ENCODE measurements around the gene PBOV1. TPM values are rescaled to one million over a fixed set of nuclear protein-coding genes. Genes with fewer than 3 reads are reported as not detected.

PBOV1 gene
- total RNA-seq, 2 donors from 2014 or later: not detected

DNA sequence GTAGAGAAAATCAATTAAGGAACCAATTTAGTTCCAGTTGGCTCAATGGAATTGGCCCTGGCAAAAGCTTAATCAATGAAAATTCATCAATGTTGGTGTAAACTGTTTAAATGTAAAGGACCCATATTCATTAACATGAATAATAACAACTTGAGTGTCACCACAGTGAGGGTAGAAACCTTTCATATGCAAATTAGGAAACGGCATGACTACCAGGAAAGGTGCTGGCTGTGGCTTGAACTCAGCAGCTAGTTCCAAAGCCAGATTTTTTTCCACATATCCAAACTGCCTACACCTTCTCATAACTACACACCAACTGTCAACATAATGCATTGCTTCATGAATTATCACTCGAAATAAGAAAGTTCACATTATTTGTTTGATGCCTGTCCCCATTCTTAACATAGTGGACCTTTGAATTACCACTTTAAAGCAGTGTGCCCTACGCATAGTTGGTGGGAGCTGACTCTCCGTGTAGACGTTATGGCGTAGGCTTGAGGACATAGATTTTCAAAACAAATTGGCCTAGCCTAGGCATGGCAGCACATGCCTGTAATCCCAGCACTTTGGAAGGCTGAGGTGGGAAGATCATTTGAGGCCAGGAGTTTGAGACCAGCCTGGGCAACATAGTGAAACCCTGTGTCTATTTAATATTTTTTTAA lies 19.7 kb downstream of the PBOV1 start:
- H3K4me1 ChIP-seq: peaks cover 5% of the 10 kb centered on the region
- no peaks in the 10 kb centered on the region for H3K27me3 ChIP-seq
- no peak for DNase-seq
- H3K9ac ChIP-seq (ENCODE audit: low read depth in 2 of 2, low read length in 2 of 2): no peak overlapping the region
- no peak overlapping the region for H3K27ac ChIP-seq
- H3K36me3 ChIP-seq: no peaks in the 10 kb centered on the region
- TF ChIP-seq, protein P1, sequence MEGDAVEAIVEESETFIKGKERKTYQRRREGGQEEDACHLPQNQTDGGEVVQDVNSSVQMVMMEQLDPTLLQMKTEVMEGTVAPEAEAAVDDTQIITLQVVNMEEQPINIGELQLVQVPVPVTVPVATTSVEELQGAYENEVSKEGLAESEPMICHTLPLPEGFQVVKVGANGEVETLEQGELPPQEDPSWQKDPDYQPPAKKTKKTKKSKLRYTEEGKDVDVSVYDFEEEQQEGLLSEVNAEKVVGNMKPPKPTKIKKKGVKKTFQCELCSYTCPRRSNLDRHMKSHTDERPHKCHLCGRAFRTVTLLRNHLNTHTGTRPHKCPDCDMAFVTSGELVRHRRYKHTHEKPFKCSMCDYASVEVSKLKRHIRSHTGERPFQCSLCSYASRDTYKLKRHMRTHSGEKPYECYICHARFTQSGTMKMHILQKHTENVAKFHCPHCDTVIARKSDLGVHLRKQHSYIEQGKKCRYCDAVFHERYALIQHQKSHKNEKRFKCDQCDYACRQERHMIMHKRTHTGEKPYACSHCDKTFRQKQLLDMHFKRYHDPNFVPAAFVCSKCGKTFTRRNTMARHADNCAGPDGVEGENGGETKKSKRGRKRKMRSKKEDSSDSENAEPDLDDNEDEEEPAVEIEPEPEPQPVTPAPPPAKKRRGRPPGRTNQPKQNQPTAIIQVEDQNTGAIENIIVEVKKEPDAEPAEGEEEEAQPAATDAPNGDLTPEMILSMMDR (IDR thresholded peaks at IDR 0.05): no peak
- no peak overlapping the region for H3K4me3 ChIP-seq
- intact Hi-C loops (cut with DNase I): no loop called here
- no peaks in the 10 kb centered on the region for H3K9me3 ChIP-seq

DNA sequence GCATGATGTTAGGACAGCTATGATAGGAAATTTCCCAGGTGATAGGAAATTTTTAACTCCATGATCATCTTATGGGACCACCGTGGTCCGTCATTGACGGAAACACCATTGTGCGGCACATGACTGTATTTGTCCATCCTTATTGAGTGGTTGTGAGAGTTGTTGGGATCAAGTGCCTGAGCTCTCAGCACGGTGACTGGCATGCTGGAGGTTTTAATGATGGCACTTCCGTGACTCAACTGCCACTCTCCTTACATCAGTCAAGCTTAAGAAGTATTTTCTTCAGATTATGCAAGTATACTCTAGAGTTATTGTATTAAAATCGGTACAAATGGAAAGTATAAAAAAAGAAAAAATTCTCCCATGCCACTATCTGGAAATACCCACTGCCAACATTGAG lies 20.7 kb downstream of the PBOV1 start:
- intact Hi-C loops (cut with DNase I): no loop called here
- Histone ChIP-seq H3K4me3 (no peak overlapping the region), H3K36me3 (no peaks in the 10 kb centered on the region), H3K4me1 (peaks cover 5% of the 10 kb centered on the region), H3K9me3 (no peaks in the 10 kb centered on the region), H3K27ac (no peak overlapping the region), H3K27me3 (no peaks in the 10 kb centered on the region), H3K9ac (ENCODE audit: low read depth in 2 of 2, low read length in 2 of 2) (no peak overlapping the region)
- TF ChIP-seq, protein P1 (IDR thresholded peaks at IDR 0.05): no peak
- no peak for DNase-seq

DNA sequence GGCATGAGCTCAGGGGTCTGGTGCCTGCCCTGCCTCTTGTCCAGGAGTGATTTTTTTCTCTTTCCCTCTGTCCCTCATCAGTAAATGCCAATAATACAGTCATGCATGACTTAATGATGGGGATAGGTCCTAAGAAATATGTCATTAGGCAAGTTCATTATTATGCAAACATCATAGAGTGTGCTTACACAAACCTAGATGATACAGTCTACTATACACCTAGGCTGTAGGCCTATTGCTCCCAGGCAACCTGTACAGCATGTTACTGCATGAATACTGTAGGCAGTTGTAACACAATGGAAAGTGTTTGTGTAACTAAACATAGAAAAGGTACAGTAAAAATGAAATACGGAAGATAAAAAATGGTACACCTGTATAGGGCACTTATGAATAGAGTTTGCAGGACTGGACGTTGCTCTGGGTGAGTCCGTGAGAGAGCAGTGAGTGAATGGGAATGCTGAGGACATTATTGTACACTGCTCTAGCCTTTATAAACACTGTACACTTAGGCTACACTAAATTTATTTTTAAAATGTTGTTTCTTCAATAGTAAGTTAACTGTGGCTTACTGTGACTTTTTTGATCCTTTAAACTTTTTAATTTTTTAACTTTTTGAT lies 22.1 kb downstream of the PBOV1 start:
- no peak for DNase-seq
- no peak overlapping the region for H3K27ac ChIP-seq
- intact Hi-C loops (cut with DNase I): no loop called here

DNA sequence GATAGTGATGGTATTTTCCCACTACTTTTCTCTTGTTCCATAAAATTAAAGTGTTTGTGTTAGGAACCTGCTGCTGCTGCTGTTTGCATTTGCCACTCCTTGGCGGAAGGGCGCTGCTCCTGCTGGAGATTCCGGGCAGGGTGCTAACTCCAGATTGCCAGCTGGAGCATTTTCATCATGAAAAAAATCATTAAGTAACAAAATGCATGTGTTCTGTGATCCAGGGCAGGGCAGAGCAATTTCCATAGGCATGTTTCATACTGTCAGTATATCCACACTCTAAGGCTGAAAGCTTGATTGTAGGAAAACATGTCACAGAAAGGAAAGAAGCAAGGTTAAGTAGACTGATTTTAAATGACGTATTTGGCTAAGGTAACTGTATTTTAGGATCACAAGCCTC lies 24.0 kb downstream of the PBOV1 start:
- Histone ChIP-seq H3K4me1 (peaks cover 5% of the 10 kb centered on the region), H3K9me3 (no peaks in the 10 kb centered on the region), H3K27me3 (no peaks in the 10 kb centered on the region), H3K36me3 (no peaks in the 10 kb centered on the region), H3K4me3 (no peak overlapping the region), H3K9ac (ENCODE audit: low read depth in 2 of 2, low read length in 2 of 2) (peak overlapping the region in 1 of 2 donors; percentile 42), H3K27ac (peak overlapping the region; percentile 62)
- DNase-seq: peak; percentile 75
- TF ChIP-seq, protein P1 (IDR thresholded peaks at IDR 0.05): no peak
- intact Hi-C loops (cut with DNase I): no loop called here

More for the DNA sequence above, 22.1 kb downstream of the PBOV1 start:
- H3K9me3 ChIP-seq: no peaks in the 10 kb centered on the region
- H3K27me3 ChIP-seq: no peaks in the 10 kb centered on the region
- no peak overlapping the region for H3K4me3 ChIP-seq
- TF ChIP-seq, protein P1 (IDR thresholded peaks at IDR 0.05): no peak
- no peaks in the 10 kb centered on the region for H3K36me3 ChIP-seq
- no peak overlapping the region for H3K9ac ChIP-seq (ENCODE audit: low read depth in 2 of 2, low read length in 2 of 2)
- peaks cover 5% of the 10 kb centered on the region for H3K4me1 ChIP-seq

DNA sequence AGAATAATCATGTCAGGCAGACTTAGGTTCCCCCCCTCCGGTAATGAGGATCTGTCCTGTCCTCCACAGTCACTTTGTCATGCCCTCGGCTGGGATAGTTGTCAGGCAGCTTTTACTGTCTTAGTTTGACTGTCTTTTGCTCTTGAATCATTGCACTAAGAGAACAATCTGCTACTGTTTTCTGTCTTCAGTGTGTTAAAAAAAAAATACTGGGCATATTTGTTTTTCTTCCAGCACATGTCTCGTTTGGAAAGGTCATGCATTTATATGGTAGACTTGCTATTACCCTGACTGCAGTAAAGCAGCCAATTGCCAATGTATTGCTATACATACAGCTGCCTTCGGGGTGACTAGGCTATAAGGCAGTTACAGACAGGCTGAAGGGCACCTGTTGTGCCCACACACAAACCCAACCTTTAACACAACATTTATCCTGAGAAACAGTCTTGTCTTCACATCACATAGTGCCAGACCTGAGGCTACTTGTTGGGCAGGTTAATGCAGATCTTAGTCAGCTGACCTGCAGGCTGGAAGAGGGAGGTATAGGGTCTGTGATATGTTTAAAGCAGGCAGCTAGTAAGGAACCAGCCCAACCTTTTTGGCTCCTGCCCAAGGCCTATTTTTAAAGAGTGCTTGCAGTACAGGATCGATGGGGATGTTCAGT lies 29.9 kb downstream of the PBOV1 start:
- peak; percentile 42 for DNase-seq
- H3K9ac ChIP-seq (ENCODE audit: low read depth in 2 of 2, low read length in 2 of 2): peak overlapping the region in 1 of 2 donors; percentile 43
- TF ChIP-seq, protein P1 (IDR thresholded peaks at IDR 0.05): no peak
- intact Hi-C loops (cut with DNase I): no loop called here
- no peaks in the 10 kb centered on the region for H3K4me1 ChIP-seq
- H3K4me3 ChIP-seq: no peak overlapping the region
- peak overlapping the region; percentile 46 for H3K27ac ChIP-seq
- H3K27me3 ChIP-seq: no peaks in the 10 kb centered on the region
- no peaks in the 10 kb centered on the region for H3K9me3 ChIP-seq
- H3K36me3 ChIP-seq: no peaks in the 10 kb centered on the region
